GM18511 (cell line): ENCODE data around the gene MAP1LC3B.

Experiments used
- ATAC-seq: cut with Tn5 transposase; IDR thresholded peaks from one replicate; pipeline ENCODE4 v1.9.1; 2021; ENCODE audit warnings: mild to moderate bottlenecking, moderate library complexity; ENCODE audit not compliant: unreplicated experiment

The MAP1LC3B gene

DNA sequence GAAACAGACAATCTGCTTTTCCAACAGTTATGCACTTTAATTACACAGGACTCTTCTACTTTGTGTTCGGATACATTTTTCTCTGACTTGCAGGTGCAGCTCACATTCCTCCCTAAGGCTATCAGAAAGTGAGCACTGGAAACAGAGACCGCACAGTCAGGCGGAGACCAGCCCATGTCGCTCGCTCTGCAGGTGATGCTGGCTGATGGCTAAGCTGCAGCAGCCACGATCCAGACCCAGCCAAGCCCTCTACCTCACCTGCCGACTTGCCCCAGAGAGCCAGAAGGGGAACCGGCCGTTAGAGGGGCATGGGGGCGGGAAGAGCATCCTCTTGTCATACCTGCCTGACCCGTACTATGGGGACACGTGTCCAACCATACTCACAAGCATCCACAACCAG lies 33.8 kb downstream of the MAP1LC3B start:
- ATAC-seq, result no peak

DNA sequence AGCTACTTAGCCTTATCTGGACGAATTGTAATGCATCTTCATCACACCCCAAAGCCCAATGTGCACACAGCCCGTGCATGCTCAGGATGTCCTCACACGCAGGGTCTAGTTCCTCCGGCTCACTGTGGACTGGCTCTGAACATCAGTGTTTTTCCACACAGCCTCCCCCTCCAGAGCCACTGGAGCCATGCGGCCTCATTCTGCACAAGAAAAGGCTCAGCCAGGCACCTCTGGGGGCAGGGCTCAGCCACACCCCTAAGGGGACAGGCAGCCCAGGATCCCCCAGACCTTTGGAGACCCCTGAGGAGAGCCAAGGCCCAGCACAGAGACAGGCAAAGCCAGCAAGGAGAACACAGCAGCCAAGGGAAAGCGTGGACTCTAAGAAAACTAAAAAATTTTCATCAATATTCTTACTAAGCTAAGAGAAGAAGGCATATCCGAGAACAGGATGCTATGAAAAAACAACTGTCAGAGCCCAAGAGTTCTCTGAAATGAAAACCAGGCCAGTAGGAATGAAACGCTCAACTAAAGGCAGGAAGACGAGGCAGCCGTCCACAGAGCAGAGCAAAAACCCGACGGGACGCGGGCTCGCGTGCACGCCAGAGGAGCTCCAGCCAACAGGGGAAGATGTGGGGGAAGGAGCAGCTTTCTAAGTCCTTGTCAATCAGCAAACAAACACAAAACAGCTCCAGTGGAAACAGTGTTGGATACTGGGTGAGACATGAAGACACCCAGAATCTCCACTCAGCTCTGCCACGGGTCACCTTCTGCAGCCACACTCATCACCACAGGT lies 34.5 kb downstream of the MAP1LC3B start:
- no peak for ATAC-seq

- no peak for ATAC-seq
Measured at GRCh38 chr16:87431926-87432325, 39.8 kb downstream of the MAP1LC3B start.

DNA sequence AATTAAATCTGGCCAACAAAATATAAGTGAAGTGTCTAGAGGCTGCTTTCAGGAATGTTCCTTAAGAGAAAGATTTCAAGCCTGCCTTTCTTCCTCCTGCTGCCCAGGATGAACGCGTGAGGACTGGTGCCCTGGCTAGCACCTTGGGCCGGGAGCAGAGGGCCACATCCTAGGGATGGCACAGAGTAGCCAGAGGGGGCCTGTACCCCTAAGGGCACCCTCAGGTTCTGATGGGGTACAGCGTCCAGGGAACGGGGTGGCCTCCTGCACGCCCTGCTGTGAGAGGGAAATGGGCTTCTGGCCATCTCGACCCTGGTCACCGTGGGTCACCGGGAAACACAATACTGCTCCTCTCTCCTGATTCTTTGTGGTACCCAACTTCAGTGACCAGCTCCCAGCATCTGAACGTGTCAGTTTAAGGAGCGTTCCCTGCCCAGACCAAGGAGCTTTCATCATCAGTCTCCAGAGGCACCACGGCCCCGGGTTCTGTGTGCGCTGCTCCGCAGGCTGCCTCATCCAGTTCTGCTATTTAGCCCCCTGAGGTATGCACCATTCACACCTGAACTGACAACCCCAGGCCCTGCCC lies 40.3 kb downstream of the MAP1LC3B start:
- no peak for ATAC-seq

DNA sequence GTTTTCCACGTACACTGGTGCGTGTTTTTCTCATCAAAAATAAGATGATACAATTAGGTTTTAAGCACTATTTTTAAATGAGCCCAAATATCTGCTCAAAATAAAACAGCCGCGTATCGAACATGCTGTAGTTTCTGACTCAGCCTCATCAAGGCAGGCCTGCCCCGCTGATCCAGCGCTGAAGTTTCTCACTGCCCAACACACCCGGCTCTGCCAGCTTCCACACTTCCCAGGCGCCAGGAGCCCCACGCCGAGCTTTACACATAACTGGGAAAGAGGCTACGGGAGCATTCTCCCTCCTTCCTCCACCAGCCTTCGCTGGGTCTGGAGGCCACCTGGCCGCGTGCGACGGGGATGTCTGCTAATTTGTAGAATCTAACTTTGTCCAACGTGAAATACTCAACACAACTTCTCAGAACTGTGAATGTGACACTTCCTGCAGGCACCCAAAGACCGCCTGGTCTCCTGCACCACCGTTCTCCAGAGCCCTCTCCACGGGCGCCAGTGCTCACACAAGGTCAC lies 42.1 kb downstream of the MAP1LC3B start:
- ATAC-seq, result no peak

- ATAC-seq, result no peak
Measured at GRCh38 chr16:87435372-87436224, 43.5 kb downstream of the MAP1LC3B start.

GRCh38 chr16:87436225-87437172 lies 44.4 kb downstream of the MAP1LC3B start:
- ATAC-seq, result no peak

DNA sequence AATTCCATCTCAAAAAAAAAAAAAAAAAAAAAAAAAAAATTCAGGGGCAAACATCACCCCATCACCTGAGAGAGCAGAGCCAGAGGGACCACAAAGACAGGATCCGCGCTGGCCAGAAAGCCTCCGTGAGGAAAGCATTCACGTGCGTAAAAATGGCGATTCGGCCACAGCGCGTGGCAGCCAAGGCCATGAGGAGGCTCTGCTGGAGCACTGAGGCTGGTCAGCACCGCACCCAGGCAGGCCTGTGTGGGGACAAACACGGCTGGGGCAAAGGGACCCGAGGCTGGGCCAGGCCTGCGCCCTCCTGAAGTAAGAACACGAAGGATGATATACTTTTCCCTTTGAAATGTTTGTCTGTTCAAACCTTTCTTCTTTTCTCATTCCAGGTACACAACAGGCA lies 45.2 kb downstream of the MAP1LC3B start:
- no peak for ATAC-seq

DNA sequence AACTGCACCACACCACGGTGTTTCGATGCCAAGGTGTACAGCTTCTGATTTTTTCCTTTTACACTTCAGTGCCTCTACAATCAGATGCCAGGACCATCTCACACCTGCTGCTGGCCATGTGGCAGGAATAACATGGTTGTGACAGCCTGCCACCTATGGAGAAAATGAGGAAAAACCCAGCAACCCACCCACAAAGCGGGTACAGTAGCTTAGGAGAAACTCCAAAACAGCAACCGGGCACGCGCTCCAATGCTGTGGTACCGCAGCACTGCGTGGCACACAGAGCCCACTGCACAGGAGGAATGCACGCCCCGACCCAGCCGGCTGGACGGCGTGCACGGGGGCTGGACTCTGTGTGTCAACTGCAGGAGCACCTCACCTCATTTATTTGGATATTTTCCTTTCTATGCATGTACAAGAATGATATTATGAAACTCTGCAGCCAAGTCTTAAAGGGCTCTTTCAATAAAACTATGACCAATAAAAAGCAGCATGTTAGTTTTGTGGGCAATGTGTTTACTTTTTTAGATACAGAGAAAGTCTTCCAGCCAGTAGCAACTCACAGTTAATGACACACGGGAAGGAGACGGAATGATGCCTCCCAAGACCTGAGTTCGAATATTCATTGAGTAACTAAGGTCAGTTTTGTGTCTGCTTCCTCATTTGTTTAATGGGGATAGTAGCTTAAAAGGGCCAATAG lies 45.9 kb downstream of the MAP1LC3B start:
- ATAC-seq, result no peak

DNA sequence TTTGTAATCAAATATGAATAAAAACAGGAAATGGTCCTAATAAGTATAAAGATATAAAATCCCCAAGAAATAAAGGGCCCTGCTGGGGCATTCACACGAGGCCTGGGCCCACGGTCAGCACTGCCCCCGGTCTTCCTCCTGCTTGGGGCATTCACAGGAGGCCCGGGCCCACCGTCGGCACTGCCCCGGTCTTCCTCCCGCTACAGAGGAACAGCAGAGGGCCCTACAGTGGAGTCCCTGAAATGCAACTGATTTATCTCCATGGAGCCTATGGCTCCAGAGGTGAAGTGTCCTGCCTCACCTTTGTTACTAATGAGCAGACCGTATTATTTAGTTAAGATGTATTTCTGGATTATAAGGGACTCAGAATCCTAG lies 46.5 kb downstream of the MAP1LC3B start:
- no peak for ATAC-seq

GRCh38 chr16:87439926-87440325 lies 47.8 kb downstream of the MAP1LC3B start:
- ATAC-seq, result no peak

DNA sequence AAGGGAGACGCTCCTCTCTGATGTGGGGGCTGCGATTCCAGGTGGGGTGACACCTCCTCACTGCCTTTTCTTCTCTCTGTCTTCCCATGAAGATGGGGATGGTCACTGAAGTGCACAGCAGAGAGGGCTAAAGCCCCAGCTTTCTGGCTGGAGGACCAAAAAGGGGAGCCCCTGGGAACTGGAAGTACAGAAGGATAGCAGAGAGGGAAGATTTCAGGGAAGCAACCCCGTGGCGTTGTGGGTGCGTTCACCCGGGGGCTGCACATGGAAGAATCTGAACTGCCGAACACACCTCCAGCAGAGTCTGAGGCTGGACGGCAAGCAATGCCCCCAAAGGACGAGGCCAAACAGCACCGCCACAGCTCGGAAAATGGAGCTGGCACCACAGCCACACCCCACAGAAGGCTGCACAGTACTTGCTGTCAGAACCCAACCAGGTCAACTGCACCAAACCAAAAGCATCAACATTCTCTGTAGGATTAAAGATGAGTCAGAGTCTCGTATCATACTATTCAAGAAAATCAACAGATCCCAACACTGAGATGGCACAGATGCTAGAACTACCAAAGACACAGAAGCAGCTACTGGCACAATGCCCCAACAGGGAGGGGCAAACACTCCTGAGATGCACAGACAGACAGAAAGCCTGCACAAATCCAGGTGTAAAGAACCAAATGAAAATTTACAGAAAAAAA lies 49.9 kb downstream of the MAP1LC3B start:
- ATAC-seq, result no peak

DNA sequence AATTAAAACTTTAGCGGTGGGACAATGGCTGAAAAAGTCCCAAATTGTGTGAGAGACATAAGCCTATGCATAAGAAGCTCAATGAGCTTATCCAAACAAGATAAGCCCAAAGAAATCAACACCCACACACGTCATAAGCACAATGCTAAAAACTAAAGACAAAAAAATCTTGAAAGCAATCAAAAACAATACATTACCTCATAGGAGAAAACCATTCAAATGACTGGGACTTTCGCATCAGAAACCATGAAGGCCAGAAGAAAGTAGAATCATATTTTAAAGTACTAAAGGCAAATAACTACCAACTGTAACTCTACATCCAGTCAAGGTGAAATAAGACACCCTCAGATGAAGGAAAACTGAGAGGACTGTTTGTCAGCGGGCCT lies 50.4 kb downstream of the MAP1LC3B start:
- no peak for ATAC-seq

DNA sequence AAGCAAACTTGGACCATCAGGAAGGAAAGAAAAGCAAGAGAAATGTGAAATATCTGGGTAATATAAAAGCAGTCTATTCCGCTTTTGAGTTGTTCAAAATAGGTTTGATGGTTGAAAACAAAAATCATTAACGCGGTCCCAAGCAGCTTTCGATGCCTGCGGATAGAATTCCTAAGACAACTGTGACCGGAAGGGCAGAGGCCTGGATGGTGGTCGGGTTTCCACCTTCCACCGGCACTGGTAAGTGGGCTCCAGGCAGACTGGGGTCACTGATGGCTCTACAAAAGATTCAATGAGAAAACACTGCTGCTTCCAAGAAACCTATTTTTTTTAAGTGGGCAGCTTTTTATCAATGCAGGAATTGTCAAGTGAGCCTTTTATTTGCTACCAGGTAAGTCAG lies 50.9 kb downstream of the MAP1LC3B start:
- no peak for ATAC-seq

GRCh38 chr16:87443964-87444363 lies 51.8 kb downstream of the MAP1LC3B start:
- no peak for ATAC-seq

DNA sequence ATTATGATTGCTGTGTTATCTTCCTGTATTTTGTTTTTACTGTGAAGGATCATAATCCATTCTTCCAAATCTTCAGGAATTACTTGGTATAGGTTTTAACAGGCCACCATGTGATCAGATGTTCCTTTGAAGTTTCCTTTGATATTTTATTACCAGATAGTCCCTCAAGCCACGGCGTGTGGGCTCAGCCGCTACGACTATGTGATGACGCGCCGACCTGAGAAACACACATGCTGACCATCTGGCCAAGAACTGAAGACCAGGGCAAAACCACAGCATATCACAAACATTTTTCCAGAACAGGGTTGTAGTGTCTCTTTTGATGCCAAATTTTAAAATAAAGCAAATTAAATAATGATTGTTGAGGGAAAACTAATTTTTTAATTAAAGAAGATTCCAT lies 53.4 kb downstream of the MAP1LC3B start:
- no peak for ATAC-seq

- ATAC-seq, result no peak
Measured at GRCh38 chr16:87446479-87446878, 54.3 kb downstream of the MAP1LC3B start.

GRCh38 chr16:87447323-87447722 lies 55.2 kb downstream of the MAP1LC3B start:
- ATAC-seq, result no peak

DNA sequence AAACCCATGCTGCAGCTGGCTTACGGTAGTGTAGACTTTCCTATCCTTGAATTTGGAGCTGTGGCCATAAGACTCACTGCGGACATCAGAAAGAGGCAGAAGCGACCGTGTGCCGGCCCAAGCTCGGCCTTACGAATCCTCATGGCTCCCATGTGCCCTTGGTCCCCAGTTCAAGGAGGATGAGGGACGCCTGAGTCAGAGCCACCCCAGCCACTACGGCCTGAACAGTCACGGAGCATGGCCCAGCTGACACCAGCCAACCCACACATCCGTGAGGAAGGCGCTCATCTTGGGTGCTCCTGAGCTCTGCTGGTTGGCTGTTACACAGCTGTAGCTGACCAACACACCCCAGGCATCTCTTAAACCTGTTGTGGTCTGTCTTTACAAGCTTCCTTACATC lies 56.7 kb downstream of the MAP1LC3B start:
- ATAC-seq, result no peak
